CD1c-positive myeloid dendritic cell (primary cell): Measurements from ENCODE around the gene HHAT.

Experiments
- DNase-seq: peaks from one replicate; pipeline ENCODE4 v3.0.0-alpha.2; 2016; ENCODE audit errors: extremely low spot score

The HHAT gene

GRCh38 chr1:210482945-210483617 lies 154.4 kb downstream of the HHAT start:
- DNase-seq = no peak

GRCh38 chr1:210483821-210484220 lies 155.1 kb downstream of the HHAT start:
- no peak for DNase-seq

GRCh38 chr1:210487021-210487420 lies 158.3 kb downstream of the HHAT start:
- no peak for DNase-seq

- no peak for DNase-seq
These were observed 160.8 kb downstream of the HHAT start for GRCh38 chr1:210489491-210489890.

- DNase-seq = no peak
These were observed 162.1 kb downstream of the HHAT start for GRCh38 chr1:210490781-210491180.

- no peak for DNase-seq
These were observed 167.4 kb downstream of the HHAT start for GRCh38 chr1:210496063-210496462.

GRCh38 chr1:210499956-210500355 lies 171.3 kb downstream of the HHAT start:
- no peak for DNase-seq

GRCh38 chr1:210500831-210501230 lies 172.1 kb downstream of the HHAT start:
- DNase-seq = no peak

GRCh38 chr1:210504286-210504685 lies 175.6 kb downstream of the HHAT start:
- no peak for DNase-seq

GRCh38 chr1:210505601-210506496 lies 177.1 kb downstream of the HHAT start:
- no peak for DNase-seq

- DNase-seq = no peak
These were observed 178.0 kb downstream of the HHAT start for GRCh38 chr1:210506689-210507088.

- no peak for DNase-seq
These were observed 187.5 kb downstream of the HHAT start for GRCh38 chr1:210516092-210516656.

- DNase-seq = no peak
These were observed 188.2 kb downstream of the HHAT start for GRCh38 chr1:210516697-210517459.

GRCh38 chr1:210523830-210524229 lies 195.1 kb downstream of the HHAT start:
- no peak for DNase-seq

- DNase-seq = no peak
These were observed 197.2 kb downstream of the HHAT start for GRCh38 chr1:210525716-210526454.

- DNase-seq = no peak
These were observed 198.4 kb downstream of the HHAT start for GRCh38 chr1:210527091-210527490.

- DNase-seq = no peak
These were observed 202.9 kb downstream of the HHAT start for GRCh38 chr1:210531475-210532222.

GRCh38 chr1:210532223-210532598 lies 203.5 kb downstream of the HHAT start:
- no peak for DNase-seq

GRCh38 chr1:210535761-210536160 lies 207.1 kb downstream of the HHAT start:
- no peak for DNase-seq

- no peak for DNase-seq
These were observed 207.7 kb downstream of the HHAT start for GRCh38 chr1:210536254-210536961.
